Activated CD4-positive, alpha-beta T cell treated with anti-CD3 and anti-CD28 coated beads, Interleukin-2, Interleukin-6, amounts not matched to agents 100 ng/mL and 50 ng/mL, durations not matched to agents 16 hours and 8 hours (primary cell): ENCODE measurements around the gene CCDC39.

ENCODE experiments used
- DNase-seq: peaks from one replicate; pipeline ENCODE4 v3.0.0-alpha.2; 2020

Gene CCDC39

DNA sequence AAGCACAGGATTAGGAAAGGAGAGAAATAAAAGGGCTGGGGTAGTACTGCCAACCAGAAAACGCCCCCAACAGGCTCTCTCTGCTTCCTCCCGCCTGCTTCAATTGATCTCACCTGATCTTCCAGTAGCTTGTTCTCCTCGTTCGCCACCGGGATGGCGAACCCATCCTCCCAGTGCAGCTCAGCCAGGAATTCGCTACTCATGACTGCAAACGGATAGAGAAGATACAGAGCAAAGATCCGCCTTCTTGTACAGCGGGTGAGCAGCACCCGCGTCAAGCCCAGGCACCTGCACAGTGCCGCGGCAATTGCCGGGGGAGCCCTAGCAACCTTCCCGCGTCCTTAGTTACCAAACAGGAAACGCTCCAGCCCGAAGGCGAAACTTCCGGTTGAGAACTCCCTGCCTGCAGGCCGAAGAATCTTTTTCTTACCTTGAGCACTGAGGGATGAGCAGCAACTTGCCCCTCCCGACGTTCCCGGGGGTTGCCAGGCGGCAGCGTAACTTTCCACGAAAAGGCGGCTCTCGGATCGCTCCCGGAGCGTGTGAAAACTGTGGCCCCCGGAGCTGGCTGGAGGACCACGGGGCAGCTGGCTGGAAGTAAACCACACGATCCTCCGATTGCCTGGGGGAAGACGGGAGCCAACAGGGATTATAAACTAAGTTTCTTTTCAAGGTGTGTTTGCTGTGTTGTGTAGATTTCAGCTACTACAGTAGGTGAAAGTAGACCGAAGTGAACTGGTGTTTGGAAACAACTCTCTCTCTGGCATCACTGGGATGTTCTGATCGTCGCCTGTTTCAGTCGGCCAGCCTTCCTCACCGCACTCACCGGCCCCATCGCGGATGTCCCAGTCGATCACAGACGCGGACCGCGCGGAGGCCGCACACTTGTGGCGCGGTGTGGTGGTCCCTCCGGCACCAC, at the start of gene CCDC39:
Gene CCDC39 (minus strand): TSS at position 312 of the 919 bp plus-strand sequence. CDS start 109 bp downstream, at position 203.
- DNase-seq, result peak; percentile 81

DNA sequence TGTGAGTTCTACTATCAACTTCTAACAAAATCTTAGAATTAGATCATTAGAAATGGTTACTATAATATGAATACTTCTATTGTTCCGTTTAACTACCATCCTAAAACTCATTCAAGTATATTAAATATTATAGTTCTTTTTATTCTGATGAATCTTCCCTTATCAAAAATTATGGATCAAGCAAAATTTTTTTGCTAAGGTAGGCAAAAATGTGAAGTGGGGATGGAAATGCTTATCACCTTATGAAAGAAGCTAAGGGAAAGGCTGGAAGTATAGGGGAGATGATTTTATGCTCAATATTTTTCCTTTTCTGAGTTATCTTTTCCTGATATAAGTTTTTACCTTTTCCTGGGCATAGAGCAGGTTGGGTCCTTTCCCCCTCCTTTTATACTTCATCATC, 40.7 kb upstream of the CCDC39 start:
- DNase-seq, result no peak

DNA sequence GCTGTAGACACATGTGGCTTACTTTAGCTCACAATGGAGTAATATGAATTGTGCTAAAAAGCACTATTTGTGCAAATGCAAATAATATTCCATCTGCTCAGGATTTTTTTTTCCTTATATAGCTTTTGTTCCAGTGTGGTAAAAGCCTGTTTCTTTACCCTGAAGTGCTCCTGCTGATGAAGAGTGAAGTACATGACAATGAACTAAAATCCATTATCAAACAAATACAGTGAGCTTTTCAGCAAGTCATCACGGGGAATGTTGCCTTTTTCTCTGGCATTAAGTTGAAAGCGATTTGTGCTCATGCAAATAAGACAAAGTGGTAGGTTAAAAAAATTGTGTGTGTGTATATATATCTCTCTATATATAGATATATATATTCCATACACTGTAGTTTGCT, 28.6 kb upstream of the CCDC39 start:
- DNase-seq, result no peak

DNA sequence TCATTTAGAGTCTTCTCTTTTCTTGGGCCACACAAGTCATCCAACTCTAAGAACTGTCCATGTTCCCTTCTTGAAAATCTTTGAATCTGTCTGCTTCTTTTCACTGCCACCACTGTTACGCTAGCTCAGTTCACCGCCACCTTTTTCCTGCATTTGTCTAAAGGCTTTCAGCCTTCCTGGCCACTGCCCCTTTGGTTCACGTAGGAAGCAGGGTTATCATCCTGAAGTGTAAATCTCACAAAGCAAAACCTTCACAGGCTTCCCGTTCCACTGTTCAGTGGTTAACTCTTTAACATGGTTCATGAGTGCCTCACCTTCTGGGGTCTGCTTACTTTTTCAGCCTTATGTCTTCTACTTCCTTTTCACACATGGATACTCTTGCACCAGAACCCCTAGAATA, 26.3 kb upstream of the CCDC39 start:
- DNase-seq, result no peak

DNA sequence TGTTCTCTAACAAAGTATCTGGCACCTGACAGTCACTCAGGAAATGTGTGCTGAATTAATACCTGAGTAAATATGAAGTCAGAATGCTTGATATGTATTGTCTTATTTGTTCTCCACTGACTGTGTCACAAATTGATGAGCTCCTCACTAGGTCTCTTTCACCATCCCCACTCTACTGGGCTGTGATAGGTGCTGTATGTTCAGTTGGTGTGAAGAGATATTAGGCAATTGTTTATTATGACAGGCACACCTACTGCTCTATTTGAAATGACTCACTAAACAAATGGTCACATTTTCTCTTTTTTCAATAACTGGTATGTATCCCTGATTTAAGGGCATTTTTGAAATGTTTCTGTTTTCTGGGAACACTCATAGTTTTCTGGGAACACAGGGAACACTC, 25.2 kb upstream of the CCDC39 start:
- DNase-seq, result no peak

DNA sequence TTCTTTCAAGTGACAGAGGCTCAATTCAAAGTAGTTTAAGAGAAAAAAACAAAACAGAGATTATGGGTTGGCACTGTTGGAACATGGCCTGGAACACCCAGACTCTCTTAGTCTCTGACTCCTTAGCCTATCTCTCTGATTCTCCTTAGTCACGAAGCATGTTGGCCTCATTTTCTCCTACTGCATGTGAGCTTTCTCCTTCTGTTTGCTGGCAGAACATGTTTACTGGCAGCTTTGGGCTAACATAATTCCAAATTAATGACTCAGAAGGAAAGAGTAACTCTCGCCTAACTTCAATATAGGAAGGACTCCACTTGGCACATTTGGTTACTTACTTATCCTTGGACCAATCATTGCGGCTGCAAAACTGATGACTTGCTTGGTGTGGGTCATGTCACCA, 21.7 kb upstream of the CCDC39 start:
- no peak for DNase-seq

DNA sequence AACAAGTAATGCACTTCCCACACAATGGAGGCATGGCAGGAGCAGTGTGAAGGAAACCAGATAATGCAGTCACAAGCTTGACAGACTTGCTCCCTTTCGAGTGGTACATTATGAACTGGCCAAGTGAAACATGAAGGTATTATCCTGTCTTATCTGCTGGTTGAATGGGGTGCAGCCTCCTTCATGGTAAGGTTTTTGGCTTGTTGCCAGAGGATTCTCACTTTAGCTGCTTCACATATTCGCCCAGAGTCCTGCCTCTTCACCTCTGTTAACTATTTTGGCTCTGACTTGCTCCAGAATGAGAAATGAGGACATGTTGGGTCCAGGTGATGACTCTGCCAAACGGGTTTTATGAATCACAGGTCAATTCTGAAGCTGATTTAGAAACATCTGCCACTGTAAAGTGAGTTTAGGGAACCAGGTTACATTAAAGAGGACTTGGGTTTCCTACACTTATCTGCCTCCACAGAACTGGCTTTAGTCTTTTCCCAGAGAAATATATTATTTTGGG, 19.5 kb upstream of the CCDC39 start:
- DNase-seq, result no peak

DNA sequence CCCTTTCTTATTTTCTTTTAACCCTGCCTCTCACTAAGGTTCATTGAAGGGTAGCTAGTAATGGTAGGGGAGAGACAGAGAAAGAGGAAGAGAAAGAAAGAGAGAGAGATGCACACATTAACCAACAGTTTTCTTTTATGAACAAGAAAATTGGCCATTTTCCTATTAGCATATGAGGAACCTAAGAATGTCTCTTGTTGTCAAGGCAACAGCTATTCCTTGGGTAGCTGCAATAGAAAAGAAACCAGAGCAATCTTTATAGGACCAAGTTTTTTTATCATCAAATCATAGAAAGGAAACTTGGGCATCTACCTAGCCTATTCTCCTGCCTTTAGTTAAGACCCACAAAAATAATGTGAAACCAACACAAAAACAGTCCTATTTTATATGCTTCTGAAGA, 15.0 kb upstream of the CCDC39 start:
- no peak for DNase-seq

DNA sequence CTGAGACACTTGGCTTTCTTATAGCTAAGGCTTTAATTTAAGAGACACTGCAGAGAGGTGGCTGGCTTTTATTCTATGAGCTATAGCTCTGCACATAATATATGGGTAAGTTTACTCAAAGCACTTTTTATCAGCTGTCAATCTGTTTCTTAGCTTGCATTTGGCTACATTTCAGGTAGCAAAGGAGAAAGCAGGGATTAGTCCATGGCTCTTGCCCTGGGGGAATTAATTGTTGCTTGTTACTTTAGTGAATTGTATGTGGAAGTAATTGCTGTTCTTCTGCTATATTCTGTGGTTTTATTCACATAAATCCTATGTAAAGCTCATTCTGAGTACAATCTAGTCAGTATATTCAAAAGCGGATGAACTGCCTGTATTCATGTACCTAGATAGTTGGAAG, 14.4 kb upstream of the CCDC39 start:
- DNase-seq, result no peak

DNA sequence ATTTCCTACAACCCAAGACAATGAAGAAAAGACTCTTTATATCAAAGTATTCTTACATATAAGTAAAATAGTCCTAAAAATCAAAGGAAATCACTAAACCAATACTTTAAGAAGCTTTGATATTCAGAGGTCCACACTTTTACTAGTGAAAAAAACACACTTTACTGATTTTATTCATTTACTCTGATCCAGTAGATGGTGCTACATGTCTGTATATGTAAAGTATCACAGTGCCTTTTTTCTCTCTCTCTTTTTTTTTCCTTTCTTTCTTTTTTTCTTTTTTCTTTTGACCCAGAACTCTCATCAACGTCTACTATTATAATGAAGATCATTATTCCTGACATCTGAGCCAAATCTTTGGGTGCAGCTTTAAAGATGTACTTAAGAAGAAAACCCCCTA, 10.8 kb upstream of the CCDC39 start:
- no peak for DNase-seq

DNA sequence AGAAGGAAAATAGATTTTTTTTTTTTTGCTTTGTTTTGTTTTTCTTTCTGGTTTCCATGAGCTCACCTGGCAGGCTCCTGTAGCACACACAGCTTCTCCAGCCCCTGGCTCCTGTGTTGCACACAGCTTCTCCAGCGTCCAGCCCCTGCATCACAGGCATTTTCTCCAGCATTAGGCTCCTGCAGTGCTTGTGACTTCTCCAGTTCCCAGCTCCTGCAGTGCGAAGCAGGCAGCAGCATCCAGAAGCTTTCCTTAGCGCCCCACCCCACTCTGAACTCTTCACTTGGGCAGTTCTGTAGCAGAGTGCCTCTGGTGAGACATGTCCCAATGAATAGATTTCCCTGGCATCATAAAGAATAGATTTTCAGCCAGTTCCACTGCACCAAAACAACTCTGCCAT, 5.5 kb upstream of the CCDC39 start:
- no peak for DNase-seq

DNA sequence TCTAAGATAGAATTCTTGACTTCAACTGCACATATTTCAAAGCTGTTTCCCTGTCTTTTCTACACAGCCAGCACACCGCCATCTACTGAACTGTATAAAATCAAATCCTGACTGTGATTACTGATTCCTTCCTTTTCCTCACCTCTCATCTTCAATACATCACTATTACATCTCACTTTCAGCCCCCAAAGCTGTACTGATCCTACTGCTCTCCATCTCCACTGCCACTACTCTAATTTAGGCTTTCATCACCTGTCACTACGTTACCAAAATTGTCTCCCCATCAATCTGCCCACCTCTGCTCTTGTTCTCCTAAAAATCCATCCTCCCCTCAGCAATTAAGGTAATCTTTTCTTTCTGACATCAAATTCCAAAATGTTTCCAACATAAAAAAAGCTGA, 4.5 kb upstream of the CCDC39 start:
- DNase-seq, result no peak

DNA sequence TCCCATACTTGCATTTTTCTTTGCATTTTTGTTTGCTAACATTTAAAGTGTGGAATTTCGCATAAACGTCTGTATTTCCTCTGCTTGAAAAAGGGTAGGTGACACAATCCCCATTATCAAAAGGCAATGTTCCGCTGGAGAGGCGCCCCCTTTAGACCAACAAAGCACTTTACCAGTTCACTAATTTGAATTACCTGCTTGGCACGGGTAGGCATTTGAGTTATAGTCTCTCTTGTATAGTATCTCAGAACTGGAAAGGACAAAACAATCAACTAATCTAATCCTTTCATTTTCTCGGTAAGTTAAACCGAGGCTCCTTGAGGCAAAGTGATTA, 775 bp upstream of the CCDC39 start:
- peak; percentile 42 for DNase-seq

DNA sequence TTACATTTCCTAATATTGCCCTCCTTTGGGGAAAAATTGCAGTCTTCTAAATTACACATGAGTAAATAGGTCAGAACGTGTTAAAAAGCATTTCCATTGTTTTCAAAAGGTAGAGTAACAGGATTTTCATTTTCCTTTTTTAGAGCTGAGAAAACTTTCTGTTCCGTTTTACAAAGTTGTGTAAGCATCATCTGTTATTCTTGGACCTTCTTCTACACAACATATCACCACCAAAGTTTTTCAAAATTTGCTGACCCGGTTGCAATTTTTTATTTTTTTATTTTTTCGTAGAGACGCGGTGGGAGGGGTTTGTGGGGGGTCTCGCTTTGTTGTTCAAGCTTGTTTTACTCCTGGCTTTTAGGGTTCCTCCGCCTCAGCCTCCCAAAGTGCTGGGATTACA, 1.1 kb downstream of the CCDC39 start:
- DNase-seq, result no peak

DNA sequence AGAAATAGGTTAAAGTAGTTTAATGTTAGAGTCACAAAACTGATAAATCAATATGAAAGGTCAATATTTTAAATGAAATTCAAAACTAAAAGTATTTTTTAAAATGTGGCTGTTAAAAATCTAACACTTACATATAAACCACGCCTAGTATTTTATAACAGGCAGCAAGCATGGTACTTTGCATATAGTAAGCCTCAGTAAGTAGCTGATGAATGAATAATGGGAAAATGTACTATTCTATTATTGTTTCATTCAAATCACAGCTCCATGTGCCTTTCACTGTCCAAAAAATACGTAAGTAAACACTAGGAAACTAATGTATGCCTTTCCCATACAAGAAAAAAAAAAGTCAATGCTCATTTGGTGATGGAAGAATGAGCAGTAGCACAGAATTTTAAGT, 17.8 kb downstream of the CCDC39 start:
- DNase-seq, result no peak

DNA sequence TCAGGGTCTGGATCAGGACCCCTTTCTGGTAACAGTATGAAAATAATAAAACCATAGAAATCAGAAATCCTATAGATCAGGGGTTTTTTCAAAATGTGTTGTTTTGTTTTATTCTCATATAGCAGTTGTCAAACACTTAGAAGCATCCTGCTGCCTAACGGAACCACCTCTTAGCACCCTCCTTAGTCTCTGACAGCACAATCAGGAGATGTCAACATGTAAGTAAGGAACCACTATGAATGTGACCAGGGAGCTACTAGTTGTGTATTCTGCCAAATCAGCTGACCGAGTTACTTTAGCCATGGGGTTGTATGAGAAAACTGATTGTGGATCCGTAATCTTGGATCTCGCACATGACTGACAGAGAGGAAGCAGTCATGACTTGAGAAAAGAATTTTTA, 22.2 kb downstream of the CCDC39 start:
- no peak for DNase-seq

DNA sequence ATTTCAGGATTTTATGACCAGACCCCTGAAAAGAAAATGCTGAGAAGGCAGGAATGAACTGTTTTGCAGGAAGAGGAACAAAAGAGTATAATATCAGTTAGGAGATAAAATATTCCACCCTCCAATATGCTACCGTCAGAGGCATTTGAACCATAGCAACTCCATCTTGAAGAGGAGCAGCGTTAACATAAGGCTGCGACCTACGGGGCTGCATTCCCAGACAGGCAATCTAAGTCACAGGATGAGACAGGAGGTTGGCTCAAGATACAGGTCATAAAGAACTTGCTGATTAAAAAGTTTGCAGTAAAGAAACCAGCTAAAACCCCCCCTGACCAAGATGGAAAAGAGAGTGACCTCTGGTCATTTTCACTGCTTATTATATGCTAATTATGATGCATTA, 22.9 kb downstream of the CCDC39 start:
- DNase-seq, result no peak

DNA sequence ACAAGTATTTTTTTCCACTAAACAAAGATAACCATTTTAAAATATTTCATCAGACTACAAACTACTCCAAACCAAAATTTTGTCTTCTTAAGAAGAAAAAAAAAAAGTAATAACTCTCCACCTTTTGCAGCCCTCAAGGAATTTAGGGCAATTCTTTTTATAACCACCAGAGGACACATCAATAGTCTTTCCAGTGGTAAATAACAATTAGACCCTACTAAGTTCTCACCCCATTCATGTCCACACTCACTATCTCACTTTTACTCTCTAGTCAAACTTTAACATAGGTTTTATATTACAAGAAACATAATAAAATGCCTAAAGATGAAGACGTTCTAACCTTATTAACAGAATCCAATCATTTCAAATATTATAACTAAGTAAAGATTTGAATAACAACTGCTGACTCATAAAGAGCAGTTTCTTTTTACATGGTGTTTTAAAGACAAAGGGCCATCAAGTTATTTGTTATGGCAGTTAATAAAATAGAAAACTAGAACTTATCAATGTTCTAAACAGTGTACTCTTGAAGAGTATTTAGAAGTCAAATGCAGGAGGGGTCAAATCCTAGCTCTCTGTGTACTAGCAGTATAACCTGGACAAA, 33.0 kb downstream of the CCDC39 start:
- no peak for DNase-seq

DNA sequence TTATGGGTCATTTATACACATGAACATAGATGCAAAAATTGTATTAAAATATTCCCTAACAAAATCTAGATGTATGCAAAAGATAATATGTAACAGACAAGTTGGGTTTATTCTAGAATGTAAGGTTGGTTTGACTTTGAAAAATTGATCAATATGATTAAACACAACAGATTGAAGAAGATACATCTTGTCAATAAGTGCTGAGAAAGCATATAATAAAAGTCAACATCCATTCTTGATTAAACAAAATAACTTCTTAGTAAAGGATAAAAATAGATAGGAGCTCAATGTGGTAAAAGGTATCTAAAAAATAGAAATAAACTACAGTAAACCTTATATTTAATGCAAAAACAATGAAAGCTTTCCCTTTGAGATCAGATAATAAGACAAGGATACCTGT, 38.3 kb downstream of the CCDC39 start:
- no peak for DNase-seq

DNA sequence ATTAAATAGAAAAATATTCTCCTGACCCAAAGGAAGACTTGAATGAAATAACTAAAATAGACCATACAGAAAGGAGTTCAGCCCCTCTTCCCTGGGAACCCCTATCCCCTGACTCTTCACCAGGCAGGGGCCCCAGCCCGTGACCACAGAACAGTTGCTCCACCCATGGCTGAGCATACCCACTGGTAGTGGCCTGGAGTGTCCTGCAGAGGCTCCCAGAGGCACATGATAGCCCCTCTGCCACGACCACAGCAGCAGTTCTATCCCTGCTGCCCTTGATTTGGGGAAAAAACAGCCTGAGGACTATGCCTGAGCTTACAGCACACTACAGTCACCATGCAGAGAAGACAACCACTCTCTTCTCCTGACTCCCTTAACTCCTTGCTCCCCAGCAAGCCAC, 45.6 kb downstream of the CCDC39 start:
- no peak for DNase-seq

DNA sequence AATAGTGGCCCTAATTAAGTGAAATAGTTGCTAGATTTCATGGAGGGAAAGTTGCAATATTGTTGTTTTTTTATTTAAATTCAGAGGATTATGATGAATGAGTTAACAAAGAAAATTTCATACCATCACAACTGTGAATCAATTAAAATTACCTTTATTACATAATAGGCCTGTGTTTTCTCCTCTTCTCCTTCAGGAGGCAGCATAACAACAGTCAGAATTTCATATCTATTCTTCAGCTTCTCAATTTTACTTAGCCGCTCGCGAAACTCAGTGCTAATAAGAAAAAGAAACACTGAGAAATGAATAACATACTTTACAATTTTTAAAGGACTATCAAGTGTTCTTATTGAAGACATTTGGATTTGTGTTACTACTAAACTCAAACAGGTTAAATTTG, 48.0 kb downstream of the CCDC39 start:
- DNase-seq, result no peak

DNA sequence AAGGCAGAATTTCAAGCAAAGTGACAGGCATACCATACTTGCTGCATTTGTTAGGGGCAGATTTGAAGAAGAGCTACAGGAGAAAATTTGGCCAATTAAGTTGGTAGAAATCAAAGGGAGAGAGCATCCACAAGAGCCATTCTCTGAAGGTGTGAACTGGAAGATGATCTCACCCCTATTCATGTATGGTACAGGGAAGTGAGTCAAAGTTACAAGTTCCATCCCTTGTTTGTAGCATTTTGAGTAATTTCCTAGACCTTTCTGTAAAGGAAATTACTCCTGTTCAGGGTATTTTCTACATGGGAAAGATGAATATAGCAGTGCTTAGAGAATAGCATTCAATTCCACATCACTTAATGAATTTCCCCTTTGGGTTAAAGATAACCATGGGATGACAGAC, 48.9 kb downstream of the CCDC39 start:
- DNase-seq, result peak; percentile 34

DNA sequence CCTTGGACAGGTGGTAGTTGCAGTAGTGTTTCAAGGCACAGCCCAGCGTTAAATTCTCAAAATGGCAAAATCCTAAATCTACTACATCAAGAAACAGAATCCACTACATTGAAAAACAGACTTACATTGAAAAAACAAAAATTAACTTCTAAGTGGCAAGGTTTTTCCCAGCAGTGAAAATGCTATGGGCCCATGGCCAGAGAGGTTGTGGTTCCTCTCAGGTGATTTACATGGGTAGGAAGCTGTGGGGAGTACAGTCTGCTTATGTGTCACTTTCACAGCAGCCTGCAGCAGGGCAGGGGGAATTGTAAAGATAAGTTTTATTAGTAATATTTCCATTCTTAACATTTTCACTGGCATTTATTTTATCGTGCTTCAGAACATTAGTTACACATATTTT, 52.4 kb downstream of the CCDC39 start:
- no peak for DNase-seq

DNA sequence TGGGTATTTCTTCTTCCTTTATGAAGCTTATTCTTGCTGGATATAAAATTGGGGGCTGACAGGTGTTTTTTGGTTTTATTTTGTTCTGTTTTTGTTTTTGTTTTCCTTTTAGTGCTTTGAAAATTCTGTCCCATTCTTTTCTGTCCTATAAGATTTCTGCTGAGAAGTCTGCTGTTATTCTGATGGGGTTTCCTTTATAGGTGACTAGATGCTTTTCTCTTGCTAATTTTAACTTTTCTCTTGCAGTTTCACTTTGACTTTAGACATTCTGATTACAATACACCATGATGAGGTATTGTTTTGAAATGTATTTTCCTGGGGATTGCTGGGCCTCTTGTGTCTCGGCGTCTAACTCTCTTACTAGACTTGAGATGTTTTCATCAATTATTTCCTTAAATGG, 54.6 kb downstream of the CCDC39 start:
- DNase-seq, result peak; percentile 45

DNA sequence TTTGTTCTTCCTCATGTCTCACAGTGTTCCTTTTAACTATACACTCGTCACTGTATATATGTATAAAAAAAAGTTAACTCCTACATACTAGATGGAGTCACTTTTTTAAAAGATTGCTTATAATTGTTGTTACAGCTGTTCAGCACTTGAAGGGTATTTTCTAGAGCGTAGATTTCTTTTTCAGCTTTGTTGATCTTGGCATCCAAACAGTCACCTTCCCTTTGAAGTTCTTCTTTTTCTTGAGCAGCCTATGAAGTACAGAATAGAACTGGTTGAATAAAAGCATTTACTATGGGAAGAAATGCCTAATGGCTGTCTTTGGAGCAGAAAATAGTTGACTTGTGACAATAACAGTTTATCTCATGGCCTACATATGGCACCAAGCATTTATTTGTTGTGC, 59.6 kb downstream of the CCDC39 start:
- DNase-seq, result no peak
